Neural progenitor cell (in vitro differentiated cells): ENCODE data around the gene MANSC4. TPM values are rescaled to one million over a fixed set of nuclear protein-coding genes. Genes with fewer than 3 reads are reported as not detected.

Experiments used
- DNase-seq: peaks from one replicate; pipeline ENCODE4 v3.0.0-alpha.2; 2016; ENCODE audit warnings: low spot score
- H2AFZ ChIP-seq: fragments of 200-600 bp; sonication (generic); replicated peaks from 2 replicates; pipeline ENCODE4 v1.6.1; 2016; ENCODE audit warnings: antibody characterized with exemption
- H3F3A ChIP-seq: fragments of 200-600 bp; sonication (generic); 2 replicates; pipeline ENCODE4 v1.6.1; 2016; ENCODE audit warnings: antibody characterized with exemption, low read depth
- H3K27ac ChIP-seq: fragments of 200-600 bp; sonication (generic); 2 replicates; pipeline ENCODE4 v1.5.1; 2016; ENCODE audit warnings: mild to moderate bottlenecking
- H3K27me3 ChIP-seq: fragments of 200-600 bp; sonication (generic); 2 replicates; pipeline ENCODE4 v1.6.1; 2016; ENCODE audit warnings: mild to moderate bottlenecking, moderate library complexity
- H3K36me3 ChIP-seq: fragments of 200-600 bp; sonication (generic); 2 replicates; pipeline ENCODE4 v1.5.1; 2016
- H3K4me1 ChIP-seq: fragments of 200-600 bp; sonication (generic); 2 replicates; pipeline ENCODE4 v1.6.1; 2016; ENCODE audit warnings: mixed run types
- H3K4me2 ChIP-seq: fragments of 200-600 bp; sonication (generic); 2 replicates; pipeline ENCODE4 v1.6.1; 2016
- H3K4me3 ChIP-seq: fragments of 200-600 bp; sonication (generic); 2 replicates; pipeline ENCODE4 v1.5.1; 2016
- H3K79me2 ChIP-seq: fragments of 200-600 bp; sonication (generic); 2 replicates; pipeline ENCODE4 v1.6.1; 2016; ENCODE audit warnings: low read depth
- H3K9ac ChIP-seq: fragments of 200-600 bp; sonication (generic); 2 replicates; pipeline ENCODE4 v1.6.1; 2016
- H3K9me3 ChIP-seq: fragments of 200-600 bp; sonication (generic); 2 replicates; pipeline ENCODE4 v1.5.1; 2016; ENCODE audit warnings: low read depth
- H4K20me1 ChIP-seq: fragments of 200-600 bp; sonication (generic); 2 replicates; pipeline ENCODE4 v1.6.1; 2016; ENCODE audit warnings: low read depth
- H3K27ac Mint-ChIP-seq: 3 replicates; pipeline ENCODE4 v1.8.0; 2021; ENCODE audit warnings: mixed read lengths
- H3K27me3 Mint-ChIP-seq: 2 replicates; pipeline ENCODE4 v1.8.0; 2022; ENCODE audit warnings: low read depth, mild to moderate bottlenecking, inconsistent platforms, moderate library complexity, mixed read lengths; ENCODE audit not compliant: insufficient read depth
- H3K36me3 Mint-ChIP-seq: 3 replicates; pipeline ENCODE4 v1.8.0; 2021; ENCODE audit warnings: mixed read lengths
- H3K4me1 Mint-ChIP-seq: 3 replicates; pipeline ENCODE4 v1.8.0; 2021; ENCODE audit warnings: mixed read lengths
- H3K4me3 Mint-ChIP-seq: 3 replicates; pipeline ENCODE4 v1.8.0; 2021; ENCODE audit warnings: mild to moderate bottlenecking, moderate library complexity, mixed read lengths
- H3K9me3 Mint-ChIP-seq: 3 replicates; pipeline ENCODE4 v1.8.0; 2020; ENCODE audit warnings: mixed read lengths
- CTCF ChIP-seq: fragments of 200-600 bp; sonication (generic); IDR thresholded peaks from 2 replicates; pipeline ENCODE4 v1.5.1; 2017; ENCODE audit warnings: antibody characterized with exemption, mild to moderate bottlenecking
- EZH2 ChIP-seq: fragments of 200-600 bp; sonication (generic); IDR thresholded peaks from 2 replicates; pipeline ENCODE4 v1.6.1; 2017; ENCODE audit warnings: antibody characterized with exemption, mild to moderate bottlenecking, moderate library complexity
- EZH2phosphoT487 ChIP-seq: fragments of 200-600 bp; sonication (generic); IDR thresholded peaks from 2 replicates; pipeline ENCODE4 v1.6.1; 2017; ENCODE audit warnings: antibody characterized with exemption
- total RNA-seq: library from RNA; depleted of rRNA; stranded (reverse); fragments of >200 nt; gene quantifications from 2 replicates; pipeline ENCODE4 v1.2.3, GENCODE V29; 2015; ENCODE audit warnings: low replicate concordance

Gene MANSC4
- total RNA-seq, 1 donor from 2014 or later, result not detected

GRCh38 chr12:27802511-27802910 is 22.5 kb upstream of the MANSC4 start:
- Histone ChIP-seq H4K20me1 (no peaks in the 10 kb centered on the region), H2AFZ (no peak overlapping the region), H3K27ac (no peak overlapping the region), H3K9ac (no peak overlapping the region), H3K79me2 (no peaks in the 10 kb centered on the region), H3F3A (no peaks in the 10 kb centered on the region), H3K36me3 (no peaks in the 10 kb centered on the region), H3K27me3 (no peaks in the 10 kb centered on the region), H3K4me1 (no peaks in the 10 kb centered on the region), H3K4me3 (no peak overlapping the region), H3K9me3 (no peaks in the 10 kb centered on the region), H3K4me2 (no peak overlapping the region)
- Mint-ChIP-seq H3K27me3 (no peaks in the 10 kb centered on the region), H3K4me3 (no peak overlapping the region), H3K9me3 (no peaks in the 10 kb centered on the region), H3K27ac (no peak overlapping the region), H3K4me1 (no peaks in the 10 kb centered on the region), H3K36me3 (peaks cover 9% of the 10 kb centered on the region)
- DNase-seq, result no peak
- TF ChIP-seq EZH2phosphoT487 (no peak), CTCF (no peak), EZH2 (no peak)

GRCh38 chr12:27801630-27802029 is 21.6 kb upstream of the MANSC4 start:
- Histone ChIP-seq H3K4me2 (no peak overlapping the region), H3K79me2 (no peaks in the 10 kb centered on the region), H3K9ac (no peak overlapping the region), H4K20me1 (no peaks in the 10 kb centered on the region), H3K9me3 (no peaks in the 10 kb centered on the region), H3K36me3 (no peaks in the 10 kb centered on the region), H2AFZ (no peak overlapping the region), H3K4me3 (no peak overlapping the region), H3K4me1 (no peaks in the 10 kb centered on the region), H3K27ac (no peak overlapping the region), H3K27me3 (no peaks in the 10 kb centered on the region), H3F3A (no peaks in the 10 kb centered on the region)
- no peaks in the 10 kb centered on the region for H3K9me3 Mint-ChIP-seq
- no peaks in the 10 kb centered on the region for H3K4me1 Mint-ChIP-seq
- TF ChIP-seq EZH2, result no peak
- no peak for TF ChIP-seq CTCF
- TF ChIP-seq EZH2phosphoT487, result no peak
- DNase-seq, result no peak
- H3K4me3 Mint-ChIP-seq, result no peak overlapping the region
- no peaks in the 10 kb centered on the region for H3K27me3 Mint-ChIP-seq
- no peak overlapping the region for H3K27ac Mint-ChIP-seq
- H3K36me3 Mint-ChIP-seq, result peaks cover 17% of the 10 kb centered on the region

GRCh38 chr12:27800819-27801218 is 20.8 kb upstream of the MANSC4 start:
- TF ChIP-seq EZH2 (no peak), EZH2phosphoT487 (no peak), CTCF (no peak)
- H3K4me3 Mint-ChIP-seq, result no peak overlapping the region
- no peak for DNase-seq
- Histone ChIP-seq H3K4me2 (no peak overlapping the region), H4K20me1 (no peaks in the 10 kb centered on the region), H3K9ac (no peak overlapping the region), H3F3A (no peaks in the 10 kb centered on the region), H3K36me3 (no peaks in the 10 kb centered on the region), H3K79me2 (no peaks in the 10 kb centered on the region), H3K4me1 (no peaks in the 10 kb centered on the region), H3K4me3 (no peak overlapping the region), H3K27me3 (no peaks in the 10 kb centered on the region), H3K27ac (no peak overlapping the region), H3K9me3 (no peaks in the 10 kb centered on the region), H2AFZ (no peak overlapping the region)
- no peaks in the 10 kb centered on the region for H3K4me1 Mint-ChIP-seq
- H3K27ac Mint-ChIP-seq, result no peak overlapping the region
- H3K36me3 Mint-ChIP-seq, result peaks cover 17% of the 10 kb centered on the region
- H3K27me3 Mint-ChIP-seq, result no peaks in the 10 kb centered on the region
- no peaks in the 10 kb centered on the region for H3K9me3 Mint-ChIP-seq
